HG02610 (cell line): ENCODE measurements around the gene LGALS9B.
A peak's percentile ranks its signal among the peaks of the same experiment; 100 is the strongest.
"Not testable (repeated sequence)": the region's sequence is repeated elsewhere in the genome, so short reads cannot be mapped to it uniquely, and the experiment has no call there.

Source experiments
- ATAC-seq: cut with Tn5 transposase; IDR thresholded peaks from one replicate; pipeline ENCODE4 v1.9.1; 2021; ENCODE audit warnings: mild to moderate bottlenecking, moderate library complexity; ENCODE audit not compliant: unreplicated experiment

Gene LGALS9B

DNA sequence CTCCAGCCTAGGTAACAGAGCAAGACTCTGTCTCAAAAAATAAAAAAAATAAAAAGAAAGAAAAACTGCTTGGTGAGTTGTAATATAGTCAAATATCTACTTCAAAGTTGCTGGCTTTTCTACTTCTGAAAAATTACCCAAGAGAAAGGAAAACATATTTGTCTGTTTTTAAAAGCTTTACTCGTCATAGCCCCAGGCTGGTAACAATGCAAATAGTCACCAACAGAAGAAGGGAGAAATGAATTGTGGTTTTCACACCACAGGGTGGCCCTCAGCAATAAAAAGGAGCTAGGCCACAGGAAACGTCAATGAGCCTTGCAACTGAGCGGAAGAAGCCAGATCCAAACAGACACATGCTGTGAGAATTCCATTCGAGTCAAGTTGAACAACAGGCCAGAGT is 1.8 kb upstream of the LGALS9B start:
- ATAC-seq: not testable (repeated sequence)

DNA sequence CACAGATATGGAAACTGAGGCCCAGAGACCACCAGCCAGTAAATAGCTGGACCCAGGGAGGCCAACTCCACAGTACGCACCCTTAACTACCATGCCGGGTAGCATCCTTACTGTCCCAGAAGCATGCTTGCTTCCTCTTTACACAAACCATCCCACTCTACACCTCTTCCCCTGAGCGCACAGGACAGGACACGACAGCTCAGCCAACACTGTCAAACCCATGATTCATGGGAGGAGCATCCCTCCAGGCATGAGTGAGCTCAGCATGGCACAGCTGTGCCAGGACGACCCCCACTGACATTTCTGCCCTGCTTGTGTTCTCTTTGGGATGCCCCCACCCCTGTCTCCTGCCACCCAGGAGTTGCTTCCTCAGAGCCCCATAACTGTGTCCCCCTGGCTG is 340 bp downstream of the LGALS9B start:
- ATAC-seq: not testable (repeated sequence)

DNA sequence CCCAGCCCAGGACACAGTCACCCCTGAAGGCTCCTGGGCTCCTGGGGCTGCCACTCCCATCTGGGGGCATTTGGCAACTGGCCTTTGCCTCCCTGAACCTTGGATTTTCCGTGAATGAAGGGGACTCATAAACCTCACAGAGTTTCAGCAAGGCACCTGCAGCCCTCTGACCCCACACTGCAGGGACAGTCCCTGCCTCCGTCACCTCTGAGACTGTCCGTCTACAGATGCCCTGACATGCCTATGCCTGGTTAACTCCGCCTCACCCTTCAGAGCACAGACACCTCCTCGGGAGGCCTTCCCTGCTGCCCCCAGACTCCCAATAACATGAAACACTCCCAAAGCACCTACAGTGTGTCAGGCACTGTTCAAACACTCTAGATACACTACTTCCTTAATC is 786 bp downstream of the LGALS9B start:
- ATAC-seq: not testable (repeated sequence)

DNA sequence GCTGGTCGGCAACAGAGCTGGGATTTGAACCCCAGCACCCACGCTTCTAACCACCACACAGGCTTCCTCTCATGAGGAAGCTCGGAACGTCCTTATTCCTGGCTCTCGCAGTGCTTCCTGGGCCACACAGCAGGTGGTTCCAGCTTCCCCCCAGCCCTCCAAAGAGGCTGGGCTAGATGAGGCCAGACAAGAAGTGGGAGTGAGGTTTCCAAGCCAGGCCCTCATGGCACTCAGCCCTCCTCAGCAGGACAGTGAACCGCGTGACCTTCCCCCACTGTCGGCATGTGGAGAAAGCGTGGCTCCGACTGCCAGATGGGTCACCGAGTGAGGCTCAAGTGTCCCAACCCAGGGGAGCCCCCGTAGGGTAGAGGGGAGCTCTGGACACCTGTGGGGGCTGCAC is 1.8 kb downstream of the LGALS9B start:
- not testable (repeated sequence) for ATAC-seq

DNA sequence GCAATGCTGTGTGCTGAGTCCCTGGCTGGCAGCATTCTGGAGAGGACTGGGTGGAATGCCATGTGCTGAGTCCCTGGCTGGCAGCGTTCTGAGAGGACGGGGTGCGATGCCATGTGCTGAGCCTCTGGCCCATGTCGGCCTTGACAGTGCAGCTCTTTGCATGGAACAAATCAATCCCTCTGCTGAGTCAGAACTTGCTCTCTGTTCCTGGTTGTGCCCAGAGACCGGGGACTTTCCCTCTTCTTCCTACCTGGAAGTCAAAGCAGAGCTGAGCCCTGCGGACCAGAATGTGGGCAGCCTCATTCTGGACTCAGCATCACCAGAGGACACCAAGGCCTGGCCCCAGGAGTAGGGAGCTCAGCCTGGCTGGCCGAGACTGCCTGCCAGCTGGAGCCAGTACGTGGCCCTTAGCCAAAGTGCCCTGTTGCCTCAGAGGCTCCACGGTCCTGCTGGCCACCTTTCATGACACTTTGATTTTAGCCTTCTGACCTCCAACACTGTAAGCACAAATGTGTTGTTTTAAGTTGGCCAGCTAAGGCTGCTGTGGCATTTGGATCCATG is 2.4 kb downstream of the LGALS9B start:
- ATAC-seq: not testable (repeated sequence)

DNA sequence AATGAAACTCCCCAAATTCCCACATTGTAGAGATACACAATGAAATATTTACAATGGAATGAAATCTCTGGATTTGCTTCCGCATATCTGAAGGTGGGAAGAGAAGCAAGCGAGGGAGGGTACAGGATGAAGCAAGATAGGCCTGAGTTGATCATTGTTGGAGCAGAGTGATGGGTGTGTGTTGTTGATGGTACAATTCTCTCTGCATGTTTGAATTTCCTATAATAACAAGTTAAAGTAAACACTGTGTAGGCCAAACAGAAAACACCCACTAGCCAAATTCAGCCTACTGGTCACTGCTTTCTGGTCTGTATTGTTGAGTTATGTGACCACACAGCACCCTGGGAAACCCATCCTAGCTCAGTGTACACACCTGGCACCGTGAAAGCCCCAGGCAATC is 5.2 kb downstream of the LGALS9B start:
- not testable (repeated sequence) for ATAC-seq

DNA sequence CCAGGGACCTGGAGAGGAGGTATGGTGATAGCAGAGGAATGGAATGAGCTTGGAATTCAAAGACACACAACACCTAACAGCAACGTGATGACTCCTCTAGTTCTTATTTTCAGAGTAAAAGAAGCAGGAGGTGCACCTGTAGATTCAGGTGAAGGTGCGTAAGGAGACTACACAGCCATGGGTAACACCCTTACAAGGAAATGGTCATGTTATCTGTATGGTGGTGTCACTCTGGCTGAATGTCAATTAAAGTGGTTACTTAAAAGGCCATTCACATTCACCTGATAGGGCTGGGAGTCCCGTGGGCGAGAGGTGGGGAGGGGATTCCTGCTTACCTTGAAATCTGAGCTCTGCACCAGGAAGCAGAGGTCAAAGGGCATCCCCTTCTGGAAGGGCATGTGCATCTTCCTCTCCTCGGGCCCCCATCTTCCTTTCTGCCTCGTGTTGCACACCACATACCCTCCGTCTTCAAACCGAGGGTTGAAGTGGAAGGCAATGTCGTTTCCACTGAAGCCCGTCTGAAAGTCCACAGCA is 9.4 kb downstream of the LGALS9B start:
- not testable (repeated sequence) for ATAC-seq

DNA sequence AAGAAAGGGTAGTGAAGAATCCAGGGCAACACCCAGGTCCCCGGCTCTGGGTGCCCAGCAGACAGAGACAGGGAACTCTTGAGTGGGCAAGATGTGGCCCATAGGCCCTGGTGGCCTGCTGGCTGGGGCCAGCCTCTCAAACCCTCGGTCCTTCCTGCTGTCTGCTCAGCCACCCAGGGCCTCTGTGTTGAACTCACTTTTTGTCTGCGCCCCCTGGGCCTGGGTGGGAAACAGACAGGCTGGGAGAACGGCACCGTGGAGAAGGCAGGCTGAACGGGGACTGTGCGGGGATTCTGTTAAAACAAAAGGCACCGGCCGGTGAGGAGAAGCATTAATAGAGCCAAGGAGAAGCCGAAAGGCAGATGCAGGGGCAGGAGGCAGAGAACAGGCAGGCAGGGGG is 12.2 kb downstream of the LGALS9B start:
- ATAC-seq: not testable (repeated sequence)

DNA sequence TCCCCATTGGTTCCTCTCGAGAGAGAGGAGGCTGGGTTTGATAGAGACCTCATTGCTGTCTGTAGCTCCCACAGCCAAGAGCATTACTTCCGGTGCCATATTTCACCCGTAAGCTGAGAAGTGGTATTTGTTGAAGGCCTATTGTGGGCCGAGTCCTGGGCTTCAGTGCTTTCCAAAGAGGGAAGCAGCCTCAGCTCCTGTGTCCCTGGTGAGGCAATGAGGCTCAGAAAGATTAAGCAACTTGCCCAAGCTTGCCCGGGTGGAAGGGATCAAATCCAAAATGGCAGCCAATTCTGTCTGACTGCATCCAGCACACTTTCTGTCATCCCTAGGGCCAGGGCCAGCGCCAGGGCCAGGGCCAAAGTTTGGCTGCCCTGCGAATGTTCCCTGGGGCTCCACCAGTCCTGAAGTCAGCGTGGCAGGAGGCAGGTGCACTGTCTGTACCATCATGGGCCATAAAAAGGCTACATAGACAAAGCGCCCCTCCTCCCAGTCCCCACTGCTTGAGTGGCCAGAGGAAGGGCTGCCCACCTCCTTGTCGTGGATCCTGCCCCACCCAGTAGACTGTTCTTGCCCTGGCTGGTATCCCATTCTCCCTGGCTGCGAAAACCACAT is 13.4 kb downstream of the LGALS9B start:
- ATAC-seq: not testable (repeated sequence)

DNA sequence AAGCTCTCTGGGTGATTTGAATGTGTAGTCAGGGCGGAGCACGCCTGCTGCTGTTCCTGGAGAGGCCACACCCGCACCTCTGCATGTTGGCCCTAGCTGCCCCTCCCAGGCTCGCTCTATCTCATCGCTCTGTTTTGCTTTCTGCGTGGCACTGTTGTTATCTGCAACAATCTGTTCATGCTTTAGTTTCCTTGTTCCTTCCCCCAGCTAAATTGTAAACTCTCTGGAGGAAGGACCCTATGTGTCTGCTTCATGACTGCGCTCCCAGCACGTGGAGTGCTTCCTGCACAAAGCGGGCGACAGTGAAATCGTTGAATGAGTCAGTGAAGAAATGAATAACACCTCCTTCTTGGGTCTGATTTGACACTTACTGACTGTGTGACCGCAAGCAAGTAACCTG is 16.5 kb downstream of the LGALS9B start:
- ATAC-seq: peak; percentile 56

DNA sequence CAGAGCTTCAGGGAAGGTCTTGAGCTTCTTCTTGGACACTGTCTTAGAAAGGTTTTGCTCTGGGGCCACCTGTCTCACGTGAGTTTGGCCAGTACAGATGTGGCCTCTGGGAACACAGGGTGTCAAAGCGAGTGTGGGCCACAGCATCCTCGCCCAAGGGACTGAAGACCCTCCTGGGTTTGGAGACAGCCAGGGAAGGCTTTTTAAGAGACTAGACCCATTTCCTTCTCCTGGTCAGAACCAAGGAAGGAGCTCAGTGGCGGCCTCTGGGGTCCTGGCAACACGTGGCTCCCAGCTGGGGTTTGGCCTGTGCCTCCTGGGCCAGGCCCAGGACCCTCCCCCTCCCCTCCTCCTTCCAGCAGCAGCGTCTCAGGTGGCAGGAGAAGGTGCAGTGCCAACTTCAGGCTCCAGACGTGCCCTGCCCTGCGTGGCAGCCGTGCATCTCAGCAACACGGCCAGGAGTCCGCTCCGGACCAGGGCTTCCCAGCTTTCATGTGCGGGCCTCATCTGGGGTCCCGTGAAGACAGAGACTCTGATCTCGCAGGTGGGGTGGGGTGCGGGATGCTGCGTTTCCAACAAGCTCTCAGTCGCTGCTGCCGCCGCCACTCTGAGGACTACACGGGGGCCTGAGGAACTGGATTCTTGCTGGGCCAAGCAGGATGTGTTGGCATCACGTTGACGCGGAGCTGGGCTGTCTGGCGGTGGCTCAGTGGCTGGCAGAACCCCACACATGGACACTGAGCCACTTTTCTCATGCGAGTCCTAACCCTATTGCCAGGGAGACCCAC is 19.6 kb downstream of the LGALS9B start:
- not testable (repeated sequence) for ATAC-seq

DNA sequence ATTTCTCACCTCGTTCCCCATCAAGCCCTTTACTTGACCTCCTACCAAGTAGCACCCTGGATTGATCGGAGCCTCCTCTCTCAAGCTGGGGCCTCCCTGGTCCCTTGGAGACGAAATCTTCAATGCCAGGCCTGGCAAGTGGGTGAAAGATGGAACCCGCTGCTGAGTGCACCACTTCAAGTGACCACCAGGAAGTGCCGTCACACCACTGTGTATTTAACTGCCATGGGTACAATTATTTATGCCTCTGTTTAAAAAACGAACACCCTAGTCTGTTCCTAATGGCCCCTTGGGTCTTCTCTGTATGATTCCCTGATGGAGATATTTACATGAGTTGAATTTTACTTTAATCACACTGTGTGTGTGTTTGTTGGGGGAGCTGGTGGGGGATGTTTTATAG is 20.4 kb downstream of the LGALS9B start:
- ATAC-seq: not testable (repeated sequence)

DNA sequence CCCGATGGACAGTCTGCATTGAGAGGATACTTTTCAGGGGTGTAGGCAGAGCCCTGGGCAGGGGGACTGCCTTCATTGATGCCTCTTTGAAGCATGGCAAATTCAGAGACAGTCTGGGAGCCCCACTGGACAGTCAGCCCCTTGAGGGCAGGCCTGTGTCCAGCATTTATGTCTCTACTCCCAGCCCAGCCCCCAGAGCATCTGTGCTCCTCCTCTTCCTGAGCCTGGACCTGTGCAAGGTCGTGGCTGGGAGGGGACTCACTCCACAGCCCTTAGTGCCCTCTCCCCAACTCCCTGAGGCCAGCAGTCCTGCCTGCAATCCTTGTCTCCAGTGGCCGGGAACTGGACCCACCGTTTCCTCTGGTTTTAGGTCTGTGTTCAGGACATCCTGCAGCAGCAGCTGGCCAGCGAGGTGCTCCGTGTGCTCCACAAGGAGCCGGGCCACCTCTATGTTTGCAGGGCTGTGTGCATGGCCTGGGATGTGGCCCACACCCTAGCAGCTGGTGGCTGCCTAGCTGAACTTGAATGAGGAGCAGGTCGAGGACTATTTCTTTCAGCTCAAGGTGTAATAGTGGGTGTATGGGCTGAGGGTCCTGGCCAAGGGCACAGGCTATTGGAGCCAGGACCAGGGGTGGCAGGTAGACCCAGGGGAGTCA is 22.6 kb downstream of the LGALS9B start:
- ATAC-seq: not testable (repeated sequence)

DNA sequence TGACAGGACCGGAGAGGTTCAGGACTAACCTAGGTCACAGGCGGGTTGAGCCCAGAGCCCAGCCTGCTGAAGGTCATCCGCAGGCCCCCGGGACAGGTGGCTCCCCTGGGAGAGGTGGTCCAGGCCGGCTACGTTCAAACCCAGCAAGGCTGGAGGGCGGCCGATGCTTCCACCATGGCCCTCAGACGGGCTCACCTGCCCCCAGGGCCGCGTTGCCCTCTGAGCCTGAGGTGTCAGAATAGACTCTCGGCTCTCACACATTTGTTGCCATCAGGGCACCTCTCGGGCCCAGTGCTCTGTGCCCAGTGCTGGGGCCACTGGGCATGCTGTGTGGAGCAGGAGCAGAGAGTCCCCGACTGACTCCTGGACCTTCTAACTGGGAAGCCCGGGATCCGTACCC is 23.2 kb downstream of the LGALS9B start:
- ATAC-seq: not testable (repeated sequence)

DNA sequence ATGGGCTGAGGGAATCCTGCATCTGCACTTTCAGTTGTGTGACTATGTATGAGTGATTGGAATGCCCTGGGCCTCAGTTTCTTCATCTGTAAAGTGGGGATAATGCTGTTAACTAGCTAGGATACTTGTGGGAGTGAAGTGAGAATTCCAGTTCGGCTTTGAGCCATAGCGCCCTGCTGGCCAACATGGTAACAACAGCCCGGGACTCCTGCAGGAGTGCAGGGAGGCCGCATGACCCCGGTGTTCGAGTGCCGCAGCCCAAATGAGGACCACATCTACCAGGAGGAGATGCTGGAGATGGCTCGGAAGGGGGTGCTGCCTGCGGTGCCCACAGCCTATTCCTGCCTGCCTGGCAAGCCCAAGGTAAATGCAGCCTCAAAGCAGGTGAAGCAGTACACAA is 23.7 kb downstream of the LGALS9B start:
- ATAC-seq: not testable (repeated sequence)

DNA sequence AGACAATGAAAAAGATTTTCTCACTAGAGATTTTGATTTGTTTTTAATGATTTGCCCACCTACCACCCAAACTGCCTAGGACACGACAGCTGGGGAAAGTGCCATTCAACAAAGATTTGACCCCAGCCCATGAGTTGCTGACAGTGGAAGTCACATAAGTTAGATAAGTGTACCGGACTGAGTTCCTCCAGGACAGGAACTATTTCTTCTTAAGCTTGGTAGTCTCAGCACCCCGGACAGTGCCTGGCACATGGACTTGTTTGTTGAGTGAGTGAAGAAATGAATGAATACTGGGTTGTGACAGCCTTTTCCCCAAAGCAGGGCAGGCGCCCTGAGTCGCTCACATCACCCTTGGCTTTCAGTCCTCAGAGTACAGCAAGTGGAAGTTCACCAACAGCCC is 26.7 kb downstream of the LGALS9B start:
- not testable (repeated sequence) for ATAC-seq

DNA sequence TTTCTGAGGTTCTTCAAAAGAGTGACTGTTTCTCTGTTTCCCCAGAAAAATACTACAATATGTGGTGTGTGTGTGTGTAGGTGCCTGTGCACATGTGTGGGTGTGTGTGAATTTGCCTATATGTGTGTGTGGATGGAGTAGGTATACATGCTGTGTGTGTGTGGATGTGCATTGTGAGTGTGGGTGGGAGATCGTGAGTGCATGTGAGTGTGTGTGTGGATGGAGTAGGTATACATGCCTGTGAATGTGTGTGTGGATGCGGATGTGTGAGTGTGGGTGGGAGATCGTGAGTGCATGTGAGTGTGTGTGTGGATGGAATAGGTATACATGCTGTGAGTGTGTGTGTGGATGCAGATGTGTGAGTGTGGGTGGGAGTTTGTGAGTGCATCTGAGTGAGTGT is 32.2 kb downstream of the LGALS9B start:
- not testable (repeated sequence) for ATAC-seq

DNA sequence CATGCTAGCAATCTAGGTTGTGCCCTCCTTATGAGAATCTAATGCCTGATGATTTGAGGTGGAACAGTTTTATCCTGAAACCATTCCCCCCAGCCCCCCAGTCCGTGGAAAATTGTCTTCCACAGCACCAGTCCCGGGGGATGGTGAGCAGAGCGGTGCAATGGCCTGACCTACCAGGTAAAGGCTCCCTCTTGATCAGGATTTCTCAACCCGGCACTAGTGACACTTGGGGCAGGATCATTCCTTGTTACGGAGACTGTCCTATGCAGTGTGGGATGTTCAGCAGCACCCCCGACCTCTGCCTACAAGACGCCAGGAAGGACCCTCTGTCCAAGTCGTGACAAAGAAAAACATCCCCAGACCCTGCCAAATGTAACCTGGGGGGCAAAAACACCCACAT is 34.0 kb downstream of the LGALS9B start:
- ATAC-seq: not testable (repeated sequence)

DNA sequence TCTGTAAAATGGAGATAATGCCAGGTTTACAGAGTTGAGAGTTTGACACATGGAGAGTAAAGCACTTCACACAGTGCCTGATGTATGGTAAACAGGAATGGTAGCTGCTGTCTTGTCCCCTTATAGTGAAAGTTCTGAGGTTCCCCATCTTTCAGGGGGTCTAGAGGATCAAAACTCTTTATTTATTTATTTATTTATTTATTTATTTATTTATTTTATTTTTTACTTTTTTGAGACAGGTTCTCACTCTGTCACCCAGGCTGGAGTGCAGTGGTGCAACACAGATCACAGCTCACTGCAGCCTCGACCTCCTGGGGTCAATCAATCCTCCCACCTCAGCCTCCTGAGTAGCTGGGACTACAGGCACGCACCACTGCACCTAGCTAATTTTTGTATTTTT is 40.1 kb downstream of the LGALS9B start:
- not testable (repeated sequence) for ATAC-seq

DNA sequence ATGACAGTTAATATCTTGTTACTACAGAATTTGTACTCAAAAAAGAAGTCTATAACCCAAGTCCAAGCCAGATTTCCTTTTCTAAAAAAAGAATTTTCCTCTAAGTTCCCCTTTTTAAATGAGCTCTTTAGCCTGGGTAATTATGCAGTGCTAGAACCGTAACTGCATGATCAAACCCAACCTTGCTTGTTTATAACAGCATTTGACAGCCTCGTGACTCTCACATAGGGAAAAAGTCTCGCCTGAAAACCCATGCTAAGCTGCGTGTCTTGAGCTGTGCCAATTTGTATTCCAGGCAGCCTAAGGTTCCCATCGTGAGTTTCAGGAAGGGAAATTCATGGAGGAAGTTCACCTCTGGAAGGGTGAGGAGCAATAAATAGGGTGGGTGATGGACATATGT is 44.5 kb downstream of the LGALS9B start:
- ATAC-seq: not testable (repeated sequence)

DNA sequence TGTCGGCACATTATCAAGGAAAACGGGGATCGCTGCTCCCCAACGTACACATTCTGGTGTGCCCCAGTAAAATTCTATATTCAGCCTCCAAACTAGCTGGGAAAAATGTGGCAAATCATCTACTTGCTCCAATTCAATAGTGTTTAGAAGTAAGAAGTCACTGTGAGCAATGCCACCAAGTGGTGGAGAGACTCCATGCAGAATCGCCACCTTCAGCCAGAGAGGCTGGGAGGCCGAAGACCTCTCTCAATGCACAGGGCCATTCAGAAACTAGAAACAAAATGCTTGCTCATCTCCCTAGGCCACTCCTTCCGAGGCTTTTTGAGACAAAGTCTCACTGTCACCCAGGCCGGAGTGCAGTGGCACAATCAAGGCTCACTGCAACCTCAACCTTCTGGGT is 48.5 kb downstream of the LGALS9B start:
- ATAC-seq: not testable (repeated sequence)
